C4-2B (cell line): ENCODE data around the gene SNCAIP.

Experiments
- CTCF ChIP-seq: fragments of 450-650 bp; conservative IDR thresholded peaks from 2 replicates; pipeline ENCODE4 v1.5.1; 2017; ENCODE audit warnings: mild to moderate bottlenecking
- ZFX ChIP-seq: fragments of 450-650 bp; IDR thresholded peaks from 2 replicates; pipeline ENCODE4 v1.6.1; 2017

GRCh38 chr5:122267185-122267584 is 44.9 kb upstream of the SNCAIP start:
- TF ChIP-seq CTCF, result no peak
- TF ChIP-seq ZFX, result no peak
